PC-9 (cell line): ENCODE results near the gene ACTBL2. TPM values are rescaled to one million over a fixed set of nuclear protein-coding genes. Genes with fewer than 3 reads are reported as not detected.
A peak's percentile ranks its signal among the peaks of the same experiment; 100 is the strongest.

ENCODE experiments used
- BruUV-seq: library from RNA; stranded (reverse); fragments of 400-500 nt; replicated peaks from 2 replicates; lab custom pipeline; 2021; lab: Mats Ljungman, UMichigan
- CTCF ChIA-PET: fragments of 300-600 bp; sonication (Branson Sonifier 250); formaldehyde crosslinking; loops from one replicate; lab custom pipeline; 2022; ENCODE audit warnings: antibody characterized with exemption; lab: Charles Lee
- POLR2A ChIA-PET: fragments of 300-600 bp; sonication (Branson Sonifier 250); formaldehyde crosslinking; loops from one replicate; lab custom pipeline; 2022; ENCODE audit warnings: antibody characterized with exemption; ENCODE audit not compliant: unreplicated experiment; lab: Charles Lee
- DNase-seq, 2 experiments: peaks; one replicate each; pipeline versions ENCODE4 v3.0.0 to v3.0.0-alpha.2; 2015 to 2022; ENCODE audit warnings: mixed read lengths in 1 of 2
- H2AFZ ChIP-seq: fragments of 200-600 bp; sonication (generic); 2 replicates; pipeline ENCODE4 v1.8.1; 2017; ENCODE audit warnings: antibody characterized with exemption
- H3F3A ChIP-seq: fragments of 200-600 bp; sonication (generic); 2 replicates; pipeline ENCODE4 v1.8.1; 2017; ENCODE audit warnings: antibody characterized with exemption, mild to moderate bottlenecking, low read depth; ENCODE audit not compliant: insufficient read depth
- H3K27ac ChIP-seq: fragments of 200-600 bp; sonication (generic); 2 replicates; pipeline ENCODE4 v1.6.1; 2016; ENCODE audit warnings: mixed run types
- H3K27me3 ChIP-seq: fragments of 200-600 bp; sonication (generic); 2 replicates; pipeline ENCODE4 v1.6.1; 2016; ENCODE audit warnings: low read depth, mixed run types; ENCODE audit not compliant: insufficient read depth
- H3K36me3 ChIP-seq: fragments of 200-600 bp; sonication (generic); 2 replicates; pipeline ENCODE4 v1.6.1; 2016; ENCODE audit warnings: low read depth, mixed run types
- H3K4me1 ChIP-seq: fragments of 200-600 bp; sonication (generic); replicated peaks from 2 replicates; pipeline ENCODE4 v1.6.1; 2016; ENCODE audit warnings: mixed run types; ENCODE audit not compliant: insufficient read depth
- H3K4me2 ChIP-seq: fragments of 200-600 bp; sonication (generic); 2 replicates; pipeline ENCODE4 v1.6.1; 2017; ENCODE audit warnings: mixed run types
- H3K4me3 ChIP-seq: fragments of 200-600 bp; sonication (generic); 2 replicates; pipeline ENCODE4 v1.6.1; 2016; ENCODE audit warnings: mixed run types
- H3K79me2 ChIP-seq: fragments of 200-600 bp; sonication (generic); 2 replicates; pipeline ENCODE4 v1.6.1; 2017; ENCODE audit warnings: low read depth, mixed run types
- H3K9me2 ChIP-seq: fragments of 200-600 bp; sonication (generic); 2 replicates; pipeline ENCODE4 v1.8.1; 2017; ENCODE audit warnings: mild to moderate bottlenecking; ENCODE audit not compliant: insufficient read depth
- H3K9me3 ChIP-seq: fragments of 200-600 bp; sonication (generic); 2 replicates; pipeline ENCODE4 v1.8.1; 2016; ENCODE audit warnings: low read depth; ENCODE audit not compliant: insufficient read depth
- H4K20me1 ChIP-seq: fragments of 200-600 bp; sonication (generic); 2 replicates; pipeline ENCODE4 v1.8.1; 2017; ENCODE audit not compliant: insufficient read depth
- CTCF ChIP-seq: fragments of 200-600 bp; sonication (generic); conservative IDR thresholded peaks from 2 replicates; pipeline ENCODE4 v1.6.1; 2017; ENCODE audit warnings: mixed run types, antibody characterized with exemption, mild to moderate bottlenecking, moderate library complexity
- EZH2 ChIP-seq: fragments of 200-600 bp; sonication (generic); IDR thresholded peaks from 2 replicates; pipeline ENCODE4 v1.8.0; 2017; ENCODE audit warnings: antibody characterized with exemption, low read depth
- intact Hi-C: fragments of 100-400 bp; cut with micrococcal nuclease; formaldehyde crosslinking; loops from one replicate; pipeline ENCODE4 v1.10.0; 2022; ENCODE audit not compliant: unreplicated experiment
- total RNA-seq: library from RNA; stranded (reverse); gene quantifications from 2 replicates; pipeline ENCODE4 v1.2.3, GENCODE V29; 2021

Gene ACTBL2
- total RNA-seq, 1 experiment from 2014 or later = 0.98 TPM

- no peak overlapping the region for H3K4me3 ChIP-seq
- peaks cover 47% of the 10 kb centered on the region for H3F3A ChIP-seq
- peak overlapping the region; percentile 99; the same call in 1 of the 2 replicates for H3K27ac ChIP-seq
- no peak for TF ChIP-seq CTCF
- TF ChIP-seq EZH2 = no peak
- no peak overlapping the region for H2AFZ ChIP-seq
- intact Hi-C loops = loop anchor here (5.0 kb wide), 2 partner anchors 56 to 449 kb away; no protein-coding TSS in a partner anchor
- no peaks in the 10 kb centered on the region for H3K36me3 ChIP-seq
- peaks cover 62% of the 10 kb centered on the region for H3K4me1 ChIP-seq
- ChIA-PET CTCF (no interaction called here), POLR2A (no interaction called here)
- H3K4me2 ChIP-seq = no peak overlapping the region
- no peaks in the 10 kb centered on the region for H3K27me3 ChIP-seq
- DNase-seq = no peak
- H4K20me1 ChIP-seq = no peaks in the 10 kb centered on the region
- H3K9me3 ChIP-seq = peaks cover 26% of the 10 kb centered on the region
- no peaks in the 10 kb centered on the region for H3K9me2 ChIP-seq
- no peaks in the 10 kb centered on the region for H3K79me2 ChIP-seq
- no TSS peak for BruUV-seq
Observed at GRCh38 chr5:57437976-57438805, 44.4 kb downstream of the ACTBL2 start.

- Histone ChIP-seq H3K36me3 (no peaks in the 10 kb centered on the region), H3K4me3 (no peak overlapping the region), H2AFZ (no peak overlapping the region), H3K4me1 (peaks cover 51% of the 10 kb centered on the region), H3K27me3 (no peaks in the 10 kb centered on the region), H3K9me3 (peaks cover 26% of the 10 kb centered on the region), H3K79me2 (no peaks in the 10 kb centered on the region), H4K20me1 (no peaks in the 10 kb centered on the region), H3K27ac (peak overlapping the region; percentile 99), H3K4me2 (peak overlapping the region; percentile 48), H3K9me2 (no peaks in the 10 kb centered on the region), H3F3A (peaks cover 37% of the 10 kb centered on the region)
- ChIA-PET CTCF (no interaction called here), POLR2A (no interaction called here)
- no TSS peak for BruUV-seq
- intact Hi-C loops = loop anchor here (5.0 kb wide), 2 partner anchors 54 to 451 kb away; no protein-coding TSS in a partner anchor
- no peak for TF ChIP-seq EZH2
- TF ChIP-seq CTCF = no peak
- no peak for DNase-seq
Observed at GRCh38 chr5:57436586-57436985, 46.0 kb downstream of the ACTBL2 start.

- no peaks in the 10 kb centered on the region for H3K36me3 ChIP-seq
- TF ChIP-seq EZH2 (no peak), CTCF (no peak)
- no peaks in the 10 kb centered on the region for H4K20me1 ChIP-seq
- no peaks in the 10 kb centered on the region for H3K79me2 ChIP-seq
- CTCF ChIA-PET = no interaction called here
- POLR2A ChIA-PET = interaction anchor here (0.5 to 1.4 kb wide), 4 partner anchors 28 to 687 kb away, joined by 3 to 13 read pairs (median 4); no protein-coding TSS in a partner anchor
- BruUV-seq = no TSS peak
- H3K4me3 ChIP-seq = no peak overlapping the region
- H3K27me3 ChIP-seq = no peaks in the 10 kb centered on the region
- peaks cover 30% of the 10 kb centered on the region for H3K9me3 ChIP-seq
- intact Hi-C loops = loop anchor here (1.0 to 5.0 kb wide), 6 partner anchors 53 to 452 kb away; no protein-coding TSS in a partner anchor
- peaks cover 31% of the 10 kb centered on the region for H3F3A ChIP-seq
- H2AFZ ChIP-seq = no peak overlapping the region
- peak overlapping the region; percentile 99 for H3K27ac ChIP-seq
- DNase-seq = peak; percentile 58 to 99
- H3K9me2 ChIP-seq = no peaks in the 10 kb centered on the region
- H3K4me2 ChIP-seq = peak overlapping the region; percentile 48; the same call in 1 of the 2 replicates
- peaks cover 42% of the 10 kb centered on the region for H3K4me1 ChIP-seq
Observed at GRCh38 chr5:57435701-57436134, 46.9 kb downstream of the ACTBL2 start.
